IMR-90 (cell line): Measurements from ENCODE around the gene ANG. TPM values are rescaled to one million over a fixed set of nuclear protein-coding genes. Genes with fewer than 3 reads are reported as not detected.

Experiments
- ATAC-seq: fragments of 200-7000 bp; cut with Tn5 transposase; 2 replicates; pipeline ENCODE4 v1.9.1; 2020; ENCODE audit warnings: low read depth, mild to moderate bottlenecking, moderate library complexity
- BruUV-seq: library from RNA; stranded (reverse); fragments of 400-500 nt; replicated peaks from 2 replicates; lab custom pipeline; 2021; lab: Mats Ljungman, UMichigan
- CTCF ChIA-PET: fragments of 300-600 bp; formaldehyde crosslinking; extraction: SDS; loops from one replicate; lab custom pipeline; 2021; ENCODE audit warnings: antibody characterized with exemption; lab: Yijun Ruan, JAX
- POLR2A ChIA-PET: fragments of 300-600 bp; sonication (Branson Sonifier 250); formaldehyde crosslinking; loops from one replicate; lab custom pipeline; 2022; ENCODE audit warnings: antibody characterized with exemption; ENCODE audit not compliant: unreplicated experiment; lab: Charles Lee
- DNase-seq: peaks from one replicate; pipeline ENCODE4 v3.0.0; 2013
- H2AFZ ChIP-seq: replicated peaks from 2 replicates; pipeline ENCODE3; 2013; ENCODE audit warnings: low read length, mild to moderate bottlenecking; ENCODE audit not compliant: poor library complexity
- H2AK5ac ChIP-seq: 2 replicates; pipeline ENCODE4 v1.6.1; 2013; ENCODE audit warnings: low read depth, low read length, inconsistent platforms
- H2AK9ac ChIP-seq: replicated peaks from 2 replicates; pipeline ENCODE3; 2013; ENCODE audit warnings: mild to moderate bottlenecking, low read depth, low read length, moderate library complexity; ENCODE audit not compliant: poor library complexity
- H2BK120ac ChIP-seq: 2 replicates; pipeline ENCODE4 v1.6.1; 2013; ENCODE audit warnings: low read depth, low read length, inconsistent platforms
- H2BK15ac ChIP-seq: 3 replicates; pipeline ENCODE4 v1.6.1; 2013; ENCODE audit warnings: low read depth, low read length, inconsistent platforms
- H2BK20ac ChIP-seq: 2 replicates; pipeline ENCODE4 v1.6.1; 2013; ENCODE audit warnings: low read depth, mild to moderate bottlenecking, inconsistent platforms, low read length, moderate library complexity
- H2BK5ac ChIP-seq: 2 replicates; pipeline ENCODE4 v1.6.1; 2013; ENCODE audit warnings: mild to moderate bottlenecking, low read depth, low read length, inconsistent platforms; ENCODE audit not compliant: poor library complexity, severe bottlenecking
- H3K14ac ChIP-seq: replicated peaks from 2 replicates; pipeline ENCODE4 v1.6.1; 2013; ENCODE audit warnings: low read depth, low read length, inconsistent platforms
- H3K18ac ChIP-seq: 2 replicates; pipeline ENCODE4 v1.6.1; 2013; ENCODE audit warnings: low read depth, low read length, control low read depth
- H3K23ac ChIP-seq: 2 replicates; pipeline ENCODE4 v1.6.1; 2013; ENCODE audit warnings: low read depth, low read length, inconsistent platforms
- H3K27ac ChIP-seq: 2 replicates; pipeline ENCODE4 v1.5.1; 2013; ENCODE audit warnings: mild to moderate bottlenecking, control low read depth, low read length; ENCODE audit not compliant: insufficient read depth
- H3K27me3 ChIP-seq: 2 replicates; pipeline ENCODE4 v1.6.1; 2013; ENCODE audit warnings: low read length; ENCODE audit not compliant: control insufficient read depth, insufficient read depth
- H3K36me3 ChIP-seq: 2 replicates; pipeline ENCODE4 v1.6.1; 2013; ENCODE audit warnings: low read length, mixed read lengths; ENCODE audit not compliant: control insufficient read depth, insufficient read depth
- H3K4ac ChIP-seq: 2 replicates; pipeline ENCODE4 v1.6.1; 2013; ENCODE audit warnings: low read depth, low read length, inconsistent platforms
- H3K4me1 ChIP-seq: 2 replicates; pipeline ENCODE4 v1.6.1; 2013; ENCODE audit warnings: low read length, mixed read lengths; ENCODE audit not compliant: control insufficient read depth, insufficient read depth
- H3K4me2 ChIP-seq: 2 replicates; pipeline ENCODE4 v1.6.1; 2013; ENCODE audit warnings: low read depth, mild to moderate bottlenecking, control low read depth, low read length, moderate library complexity
- H3K4me3 ChIP-seq: 2 replicates; pipeline ENCODE4 v1.5.1; 2013; ENCODE audit warnings: low read depth, mild to moderate bottlenecking, control low read depth, low read length, moderate library complexity; ENCODE audit not compliant: insufficient read depth
- H3K56ac ChIP-seq: 2 replicates; pipeline ENCODE4 v1.6.1; 2013; ENCODE audit warnings: low read length, inconsistent platforms; ENCODE audit not compliant: insufficient read depth; ENCODE audit errors: extremely low read depth
- H3K79me1 ChIP-seq, 2 experiments: 2 replicates each; pipeline ENCODE4 v1.6.1; 2013; ENCODE audit warnings: low read length in 2 of 2, inconsistent platforms in 1 of 2, low read depth in 1 of 2
- H3K9ac ChIP-seq: 2 replicates; pipeline ENCODE4 v1.6.1; 2013; ENCODE audit warnings: low read depth, low read length, control low read depth
- H3K9me1 ChIP-seq: 2 replicates; pipeline ENCODE4 v1.6.1; 2013; ENCODE audit warnings: low read length, inconsistent platforms; ENCODE audit not compliant: insufficient read depth
- H3K9me3 ChIP-seq: 2 replicates; pipeline ENCODE4 v1.6.1; 2013; ENCODE audit warnings: low read length; ENCODE audit not compliant: control insufficient read depth, insufficient read depth
- H4K20me1 ChIP-seq: 2 replicates; pipeline ENCODE4 v1.6.1; 2013; ENCODE audit warnings: low read length, inconsistent platforms; ENCODE audit not compliant: insufficient read depth
- H4K5ac ChIP-seq: 2 replicates; pipeline ENCODE4 v1.6.1; 2013; ENCODE audit warnings: mild to moderate bottlenecking, low read depth, low read length, control low read depth
- H4K8ac ChIP-seq, 2 experiments: 2 replicates each; pipeline ENCODE4 v1.6.1; 2013; ENCODE audit warnings: low read depth in 2 of 2, low read length in 2 of 2, control low read depth in 1 of 2, inconsistent platforms in 1 of 2
- H4K91ac ChIP-seq: 2 replicates; pipeline ENCODE4 v1.6.1; 2013; ENCODE audit warnings: low read depth, low read length, inconsistent platforms; ENCODE audit not compliant: insufficient read depth
- BHLHE40 ChIP-seq: fragments of 150-350 bp; IDR thresholded peaks from 2 replicates; pipeline ENCODE4 v1.6.1; 2016; ENCODE audit warnings: mild to moderate bottlenecking, low read depth, low read length
- CEBPB ChIP-seq: IDR thresholded peaks from 2 replicates; pipeline ENCODE4 v1.6.1; 2012; ENCODE audit warnings: low read depth, low read length, improper control_type of control experiment
- CHD1 ChIP-seq: IDR thresholded peaks from 2 replicates; pipeline ENCODE4 v1.6.1; 2012; ENCODE audit warnings: low read depth, low read length, improper control_type of control experiment
- ELK1 ChIP-seq: fragments of 150-350 bp; IDR thresholded peaks from 2 replicates; pipeline ENCODE4 v1.6.1; 2016; ENCODE audit warnings: low read depth, mild to moderate bottlenecking, low read length, moderate library complexity, borderline replicate concordance
- FOS ChIP-seq: fragments of 150-350 bp; IDR thresholded peaks from 2 replicates; pipeline ENCODE4 v1.6.1; 2016; ENCODE audit warnings: low read depth, low read length
- MAFK ChIP-seq: IDR thresholded peaks from 2 replicates; pipeline ENCODE4 v1.6.1; 2012; ENCODE audit warnings: low read depth, low read length, improper control_type of control experiment
- MAZ ChIP-seq: IDR thresholded peaks from 2 replicates; pipeline ENCODE4 v1.6.1; 2012; ENCODE audit warnings: low read depth, mild to moderate bottlenecking, low read length, improper control_type of control experiment, moderate library complexity, borderline replicate concordance
- MXI1 ChIP-seq: IDR thresholded peaks from 2 replicates; pipeline ENCODE4 v1.6.1; 2012; ENCODE audit warnings: low read depth, mild to moderate bottlenecking, low read length, moderate library complexity, borderline replicate concordance
- NFE2L2 ChIP-seq: fragments of 150-350 bp; IDR thresholded peaks from 2 replicates; pipeline ENCODE4 v1.6.1; 2016; ENCODE audit warnings: low read depth, mild to moderate bottlenecking, low read length
- POLR2A ChIP-seq: IDR thresholded peaks from 2 replicates; pipeline ENCODE4 v1.6.1; 2012; ENCODE audit warnings: mild to moderate bottlenecking, low read depth, low read length
- RAD21 ChIP-seq: IDR thresholded peaks from 2 replicates; pipeline ENCODE4 v1.6.1; 2012; ENCODE audit warnings: low read length, improper control_type of control experiment
- RCOR1 ChIP-seq: IDR thresholded peaks from 2 replicates; pipeline ENCODE4 v1.6.1; 2012; ENCODE audit warnings: mild to moderate bottlenecking, low read length, improper control_type of control experiment; ENCODE audit not compliant: insufficient replicate concordance
- RFX5 ChIP-seq: IDR thresholded peaks from 2 replicates; pipeline ENCODE4 v1.8.0; 2012; ENCODE audit warnings: low read depth, mild to moderate bottlenecking, low read length, moderate library complexity
- SMC3 ChIP-seq: fragments of 150-350 bp; IDR thresholded peaks from 2 replicates; pipeline ENCODE4 v1.6.1; 2016; ENCODE audit warnings: low read depth, mild to moderate bottlenecking, antibody characterized with exemption, low read length, moderate library complexity
- WGBS, 2 experiments: methylation state at CpG; one replicate each; pipeline versions ENCODE4 v1.1.5 to v1.1.7; 2013; ENCODE audit warnings: missing lambda C conversion rate in 2 of 2; ENCODE audit not compliant: insufficient read length in 1 of 2; ENCODE audit errors: extremely low coverage in 2 of 2; 5-methylcytosine and 5-hydroxymethylcytosine counted together
- dilution Hi-C: fragments of 300-500 bp; cut with HindIII; formaldehyde crosslinking; loops from one replicate; pipeline ENCODE4 v1.14.3; 2018; ENCODE audit warnings: low sequenced_read_pairs; ENCODE audit not compliant: unreplicated experiment
- in situ Hi-C: fragments of 300-500 bp; cut with MboI; formaldehyde crosslinking; loops from 3 replicates; pipeline ENCODE4 v1.14.3; 2019; ENCODE audit warnings: low sequenced_read_pairs, inconsistent platforms, mixed read lengths
- intact Hi-C: fragments of 100-400 bp; cut with micrococcal nuclease; formaldehyde crosslinking; loops from 2 replicates; pipeline ENCODE4 v1.10.0; 2022
- polyA plus RNA-seq, 3 experiments: library from polyadenylated mRNA; depleted of rRNA; stranded (reverse); fragments of >200 nt; gene quantifications; 2 replicates each; pipeline ENCODE4 v1.2.3, GENCODE V29; 2012; ENCODE audit warnings: low replicate concordance in 1 of 3
- total RNA-seq: library from RNA; depleted of rRNA; stranded (reverse); fragments of >200 nt; gene quantifications from 2 replicates; pipeline ENCODE4 v1.2.3, GENCODE V29; 2012
- TF ChIP-seq, protein P1 (sequence below): conservative IDR thresholded peaks from 2 replicates; pipeline ENCODE4 v1.5.1; 2012; ENCODE audit warnings: mild to moderate bottlenecking, low read depth, low read length, improper control_type of control experiment
- TF ChIP-seq, protein P2 (sequence below): fragments of 150-350 bp; IDR thresholded peaks from 2 replicates; pipeline ENCODE4 v1.6.1; 2017; ENCODE audit warnings: mild to moderate bottlenecking, antibody characterized with exemption, low read length, low read depth

The ANG gene
- total and polyA plus RNA-seq, 2 of the 4 experiments (the other 2 are of a cell fraction): 3.6 to 4.7 TPM

- Histone ChIP-seq H3K36me3 (no peaks in the 10 kb centered on the region), H2BK120ac (no peak overlapping the region), H3K56ac (no peak overlapping the region), H3K4ac (no peak overlapping the region), H2AK5ac (no peak overlapping the region), H3K18ac (no peak overlapping the region), H3K9ac (no peak overlapping the region), H3K4me2 (no peak overlapping the region), H2AK9ac (no peak overlapping the region), H2BK15ac (no peak overlapping the region), H3K14ac (no peak overlapping the region), H3K27ac (no peak overlapping the region), H3K9me3 (no peaks in the 10 kb centered on the region), H3K23ac (no peak overlapping the region), H3K4me1 (no peaks in the 10 kb centered on the region), H2BK5ac (no peak overlapping the region), H3K4me3 (no peak overlapping the region), H3K79me1 (no peaks in the 10 kb centered on the region), H4K5ac (no peak overlapping the region), H4K8ac (no peak overlapping the region), H4K91ac (no peak overlapping the region), H3K9me1 (no peaks in the 10 kb centered on the region), H2BK20ac (no peak overlapping the region), H2AFZ (no peak overlapping the region), H4K20me1 (no peaks in the 10 kb centered on the region), H3K27me3 (no peaks in the 10 kb centered on the region)
- in situ Hi-C loops: no loop called here
- no peak for TF ChIP-seq CHD1
- TF ChIP-seq RAD21: no peak
- no peak for TF ChIP-seq MAFK
- TF ChIP-seq RFX5: no peak
- TF ChIP-seq MXI1: no peak
- no peak for TF ChIP-seq POLR2A
- no peak for TF ChIP-seq MAZ
- TF ChIP-seq CEBPB: no peak
- no peak for TF ChIP-seq RCOR1
- no peak for TF ChIP-seq NFE2L2
- no peak for TF ChIP-seq SMC3
- TF ChIP-seq, protein P1, sequence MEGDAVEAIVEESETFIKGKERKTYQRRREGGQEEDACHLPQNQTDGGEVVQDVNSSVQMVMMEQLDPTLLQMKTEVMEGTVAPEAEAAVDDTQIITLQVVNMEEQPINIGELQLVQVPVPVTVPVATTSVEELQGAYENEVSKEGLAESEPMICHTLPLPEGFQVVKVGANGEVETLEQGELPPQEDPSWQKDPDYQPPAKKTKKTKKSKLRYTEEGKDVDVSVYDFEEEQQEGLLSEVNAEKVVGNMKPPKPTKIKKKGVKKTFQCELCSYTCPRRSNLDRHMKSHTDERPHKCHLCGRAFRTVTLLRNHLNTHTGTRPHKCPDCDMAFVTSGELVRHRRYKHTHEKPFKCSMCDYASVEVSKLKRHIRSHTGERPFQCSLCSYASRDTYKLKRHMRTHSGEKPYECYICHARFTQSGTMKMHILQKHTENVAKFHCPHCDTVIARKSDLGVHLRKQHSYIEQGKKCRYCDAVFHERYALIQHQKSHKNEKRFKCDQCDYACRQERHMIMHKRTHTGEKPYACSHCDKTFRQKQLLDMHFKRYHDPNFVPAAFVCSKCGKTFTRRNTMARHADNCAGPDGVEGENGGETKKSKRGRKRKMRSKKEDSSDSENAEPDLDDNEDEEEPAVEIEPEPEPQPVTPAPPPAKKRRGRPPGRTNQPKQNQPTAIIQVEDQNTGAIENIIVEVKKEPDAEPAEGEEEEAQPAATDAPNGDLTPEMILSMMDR: no peak
- TF ChIP-seq BHLHE40: no peak
- no peak for TF ChIP-seq FOS
- TF ChIP-seq ELK1: no peak
- TF ChIP-seq, protein P2, sequence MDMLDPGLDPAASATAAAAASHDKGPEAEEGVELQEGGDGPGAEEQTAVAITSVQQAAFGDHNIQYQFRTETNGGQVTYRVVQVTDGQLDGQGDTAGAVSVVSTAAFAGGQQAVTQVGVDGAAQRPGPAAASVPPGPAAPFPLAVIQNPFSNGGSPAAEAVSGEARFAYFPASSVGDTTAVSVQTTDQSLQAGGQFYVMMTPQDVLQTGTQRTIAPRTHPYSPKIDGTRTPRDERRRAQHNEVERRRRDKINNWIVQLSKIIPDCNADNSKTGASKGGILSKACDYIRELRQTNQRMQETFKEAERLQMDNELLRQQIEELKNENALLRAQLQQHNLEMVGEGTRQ: no peak
- ChIA-PET POLR2A (no interaction called here), CTCF (no interaction called here)
- intact Hi-C loops: no loop called here
- BruUV-seq: no TSS peak
- ATAC-seq (no peak), DNase-seq (no peak)
- no CpG with 5 or more reads among the region's 4 CpGs for WGBS, 2 experiments
- dilution Hi-C loops: no loop called here
These were observed 53.6 kb downstream of the ANG start for GRCh38 chr14:20742132-20742531.
